Stomach smooth muscle (tissue), 2 donors: ENCODE results near the gene SNAP91.
A peak's percentile ranks its signal among the peaks of the same experiment; 100 is the strongest.

ENCODE experiments used
- H3K27ac ChIP-seq: one replicate; pipeline ENCODE4 v1.7.0; 2013; ENCODE audit warnings: mild to moderate bottlenecking, low read length, inconsistent platforms
- H3K27me3 ChIP-seq, 2 donors: one replicate each; pipeline ENCODE4 v1.7.0; 2013; ENCODE audit warnings: low read length in 2 of 2; ENCODE audit not compliant: insufficient read depth in 2 of 2, control insufficient read depth in 1 of 2
- H3K36me3 ChIP-seq, 2 donors: one replicate each; pipeline ENCODE4 v1.7.0; 2013; ENCODE audit warnings: low read length in 2 of 2; ENCODE audit not compliant: control insufficient read depth in 2 of 2, insufficient read depth in 2 of 2
- H3K4me1 ChIP-seq: one replicate; pipeline ENCODE4 v1.7.0; 2013; ENCODE audit warnings: low read length; ENCODE audit not compliant: control insufficient read depth, insufficient read depth
- H3K4me3 ChIP-seq, 2 donors: one replicate each; pipeline ENCODE4 v1.7.0; 2013; ENCODE audit warnings: low read length in 2 of 2
- H3K9ac ChIP-seq, 2 donors: one replicate each; pipeline ENCODE4 v1.7.0; 2013; ENCODE audit warnings: low read length in 2 of 2, mild to moderate bottlenecking in 1 of 2
- H3K9me3 ChIP-seq, 2 donors: one replicate each; pipeline ENCODE4 v1.7.0; 2013; ENCODE audit warnings: low read length in 2 of 2; ENCODE audit not compliant: control insufficient read depth in 2 of 2
- donor health status: healthy.
- donor health status: Pancreatic carcinoma.

SNAP91 gene

DNA sequence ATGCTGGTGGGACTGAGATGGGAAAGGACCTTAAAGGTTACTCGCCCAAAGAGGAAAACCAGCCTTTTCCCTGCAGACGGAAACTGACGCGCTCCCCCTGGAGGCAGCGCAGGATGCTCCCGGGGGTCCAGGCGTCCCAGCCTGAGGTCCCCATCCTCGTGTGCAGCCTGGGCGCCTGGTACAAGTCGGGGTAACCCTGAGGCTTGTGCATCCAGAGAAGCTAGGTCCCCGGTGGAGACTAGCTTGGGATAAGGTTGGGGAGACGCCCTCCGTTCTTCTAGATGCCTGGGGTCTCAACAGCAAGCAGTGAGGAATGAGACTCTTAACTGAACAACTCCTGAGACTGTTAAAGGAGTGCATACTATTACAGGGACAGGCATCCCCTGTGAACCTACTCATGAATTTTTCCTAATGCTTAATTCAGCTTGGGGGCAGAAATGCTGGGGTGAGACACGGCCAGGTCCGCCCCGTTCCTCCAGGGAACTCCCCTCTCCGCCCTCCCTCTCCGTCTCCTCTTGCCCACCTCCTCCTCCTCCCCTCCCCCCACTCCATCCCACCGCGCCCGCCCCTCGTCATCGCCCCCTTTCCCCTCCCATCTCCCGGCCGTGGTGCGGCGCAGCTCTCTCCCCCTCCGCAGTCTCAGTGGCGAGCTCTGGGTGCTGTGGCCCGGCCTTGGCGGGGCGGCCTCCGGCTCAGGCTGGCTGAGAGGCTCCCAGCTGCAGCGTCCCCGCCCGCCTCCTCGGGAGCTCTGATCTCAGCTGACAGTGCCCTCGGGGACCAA lies 196.8 kb downstream of the SNAP91 start, which contains the start of gene PRSS35:
Gene PRSS35 (plus strand): TSS at position 634 of the 781 bp plus-strand sequence. CDS start 10,908 bp downstream, outside the sequence.
- peak within 1 kb of the TSS; percentile 72 to 84 for H3K4me3 ChIP-seq
- H3K9me3 ChIP-seq: no peaks in the 10 kb centered on the region
- H3K27me3 ChIP-seq: no peaks in the 10 kb centered on the region
- H3K27ac ChIP-seq: no peak within 1 kb of the TSS
- peak within 1 kb of the TSS in 1 of 2 donors; percentile 28 for H3K9ac ChIP-seq
- H3K36me3 ChIP-seq: no peaks in the 10 kb centered on the region
- no peaks in the 10 kb centered on the region for H3K4me1 ChIP-seq

DNA sequence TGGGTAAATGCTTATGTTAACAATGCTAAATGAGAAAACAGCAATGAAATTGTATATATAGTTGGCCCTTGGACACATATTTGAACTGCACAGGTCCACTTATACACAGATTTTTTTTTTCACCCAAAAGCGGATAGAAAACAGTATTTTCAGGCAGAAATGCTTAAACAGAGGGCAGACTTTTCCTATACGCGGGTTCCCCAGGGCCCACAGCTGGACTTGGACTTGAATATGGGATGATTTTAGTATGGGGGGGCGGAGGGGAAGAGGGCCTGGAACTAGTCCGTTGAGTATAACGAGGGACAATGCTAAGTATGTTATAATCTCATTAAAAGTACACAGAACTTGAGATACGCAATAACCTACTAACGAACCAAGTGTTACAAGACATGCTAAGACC lies 197.6 kb downstream of the SNAP91 start:
- Histone ChIP-seq H3K27ac (no peak overlapping the region), H3K4me1 (no peaks in the 10 kb centered on the region), H3K4me3 (no peak overlapping the region), H3K9me3 (no peaks in the 10 kb centered on the region), H3K9ac (no peak overlapping the region), H3K27me3 (no peaks in the 10 kb centered on the region), H3K36me3 (no peaks in the 10 kb centered on the region)

GRCh38 chr6:83510791-83511190 lies 198.1 kb downstream of the SNAP91 start:
- Histone ChIP-seq H3K4me3 (no peak overlapping the region), H3K36me3 (no peaks in the 10 kb centered on the region)

DNA sequence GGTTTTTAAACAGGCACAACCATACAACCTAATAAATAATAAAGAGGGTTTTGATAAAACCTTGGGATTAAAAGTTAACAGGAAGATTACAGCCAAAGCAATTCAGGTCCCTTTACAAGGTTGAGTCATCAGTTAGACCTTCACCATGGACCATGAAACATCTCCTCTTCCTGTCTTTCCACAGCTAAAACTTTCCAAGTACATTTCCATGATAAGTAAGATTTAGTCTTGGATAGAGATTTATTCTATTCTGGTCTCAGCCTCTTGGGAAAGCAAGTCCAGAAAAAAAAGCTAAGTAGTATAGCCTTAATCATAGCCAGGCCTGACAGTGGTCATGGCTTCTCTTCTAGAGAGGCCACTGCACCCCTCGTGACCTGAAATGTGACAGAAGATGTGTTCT lies 199.5 kb downstream of the SNAP91 start:
- H3K27me3 ChIP-seq: no peaks in the 10 kb centered on the region
- H3K4me1 ChIP-seq: no peaks in the 10 kb centered on the region
- H3K4me3 ChIP-seq: no peak overlapping the region
- no peak overlapping the region for H3K9ac ChIP-seq
- H3K36me3 ChIP-seq: no peaks in the 10 kb centered on the region
- H3K9me3 ChIP-seq: no peaks in the 10 kb centered on the region
- no peak overlapping the region for H3K27ac ChIP-seq

More at GRCh38 chr6:83510791-83511190, 198.1 kb downstream of the SNAP91 start:
- no peak overlapping the region for H3K27ac ChIP-seq
- H3K4me1 ChIP-seq: no peaks in the 10 kb centered on the region
- no peak overlapping the region for H3K9ac ChIP-seq
- H3K27me3 ChIP-seq: no peaks in the 10 kb centered on the region
- H3K9me3 ChIP-seq: no peaks in the 10 kb centered on the region

- H3K9me3 ChIP-seq: no peaks in the 10 kb centered on the region
- H3K4me3 ChIP-seq: no peak overlapping the region
- H3K4me1 ChIP-seq: no peaks in the 10 kb centered on the region
- no peak overlapping the region for H3K9ac ChIP-seq
- H3K27ac ChIP-seq: no peak overlapping the region
- H3K27me3 ChIP-seq: no peaks in the 10 kb centered on the region
- no peaks in the 10 kb centered on the region for H3K36me3 ChIP-seq
These were observed 203.5 kb downstream of the SNAP91 start for GRCh38 chr6:83505356-83505755.
